A673 (cell line): Measurements from ENCODE around the gene ITPR1. TPM values are rescaled to one million over a fixed set of nuclear protein-coding genes. Genes with fewer than 3 reads are reported as not detected.

Experiments
- BruUV-seq: library from RNA; stranded (reverse); fragments of 400-500 nt; replicated peaks from 2 replicates; lab custom pipeline; 2021; lab: Mats Ljungman, UMichigan
- CTCF ChIA-PET: fragments of 300-600 bp; sonication (Branson Sonifier 250); formaldehyde crosslinking; loops from one replicate; lab custom pipeline; 2022; ENCODE audit warnings: antibody characterized with exemption; lab: Charles Lee
- POLR2A ChIA-PET: fragments of 300-600 bp; sonication (Branson Sonifier 250); formaldehyde crosslinking; loops from one replicate; lab custom pipeline; 2022; ENCODE audit warnings: antibody characterized with exemption; ENCODE audit not compliant: low non-redundant PET; lab: Charles Lee
- DNase-seq: peaks from one replicate; pipeline ENCODE4 v3.0.0-alpha.2; 2015; ENCODE audit warnings: low spot score
- H3K27ac ChIP-seq: fragments of 200-600 bp; sonication (generic); 2 replicates; pipeline ENCODE4 v1.5.1; 2016; ENCODE audit warnings: mixed run types, low read depth, mild to moderate bottlenecking, mixed read lengths, antibody characterized with exemption, low read length; ENCODE audit not compliant: poor library complexity, severe bottlenecking
- H3K27me3 ChIP-seq: fragments of 200-600 bp; sonication (generic); replicated peaks from 2 replicates; pipeline ENCODE4 v1.6.1; 2017; ENCODE audit warnings: mixed run types, low read depth, mild to moderate bottlenecking, mixed read lengths, antibody characterized with exemption, low read length; ENCODE audit not compliant: insufficient read depth, poor library complexity
- H3K36me3 ChIP-seq: fragments of 200-600 bp; sonication (generic); 2 replicates; pipeline ENCODE4 v1.6.1; 2016; ENCODE audit warnings: mixed run types, mild to moderate bottlenecking, mixed read lengths, antibody characterized with exemption, low read length; ENCODE audit not compliant: insufficient read depth, poor library complexity, severe bottlenecking
- H3K4me1 ChIP-seq: fragments of 200-600 bp; sonication (generic); 2 replicates; pipeline ENCODE4 v1.6.1; 2017; ENCODE audit warnings: mixed run types, mild to moderate bottlenecking, mixed read lengths, antibody characterized with exemption, low read length; ENCODE audit not compliant: insufficient read depth, poor library complexity, severe bottlenecking
- H3K4me3 ChIP-seq: fragments of 200-600 bp; sonication (generic); 2 replicates; pipeline ENCODE4 v1.5.1; 2016; ENCODE audit warnings: low read depth, mixed run types, mild to moderate bottlenecking, mixed read lengths, low read length; ENCODE audit not compliant: poor library complexity, severe bottlenecking
- H3K9me3 ChIP-seq: fragments of 200-600 bp; sonication (generic); 2 replicates; pipeline ENCODE4 v1.6.1; 2016; ENCODE audit warnings: mixed run types, low read depth, mild to moderate bottlenecking, mixed read lengths, antibody characterized with exemption, low read length; ENCODE audit not compliant: poor library complexity, severe bottlenecking
- EZH2 ChIP-seq: fragments of 200-600 bp; sonication (generic); IDR thresholded peaks from 2 replicates; pipeline ENCODE4 v1.6.1; 2017; ENCODE audit warnings: borderline replicate concordance, low read depth, mild to moderate bottlenecking, mixed read lengths, antibody characterized with exemption, low read length; ENCODE audit not compliant: poor library complexity, severe bottlenecking
- intact Hi-C: fragments of 100-400 bp; cut with micrococcal nuclease; formaldehyde crosslinking; loops from one replicate; pipeline ENCODE4 v1.10.0; 2022; ENCODE audit not compliant: unreplicated experiment
- total RNA-seq: library from RNA; stranded (reverse); gene quantifications from 2 replicates; pipeline ENCODE4 v1.2.3, GENCODE V29; 2021
- TF ChIP-seq, protein P1 (sequence below): fragments of 300-800, 200-600 bp; sonication (generic); conservative IDR thresholded peaks from 2 replicates; pipeline ENCODE4 v1.5.1; 2017; ENCODE audit warnings: low read depth, mild to moderate bottlenecking, antibody characterized with exemption, low read length, moderate library complexity, mixed read lengths

ITPR1 gene
- total RNA-seq, 1 experiment from 2014 or later: 8.6 TPM

DNA sequence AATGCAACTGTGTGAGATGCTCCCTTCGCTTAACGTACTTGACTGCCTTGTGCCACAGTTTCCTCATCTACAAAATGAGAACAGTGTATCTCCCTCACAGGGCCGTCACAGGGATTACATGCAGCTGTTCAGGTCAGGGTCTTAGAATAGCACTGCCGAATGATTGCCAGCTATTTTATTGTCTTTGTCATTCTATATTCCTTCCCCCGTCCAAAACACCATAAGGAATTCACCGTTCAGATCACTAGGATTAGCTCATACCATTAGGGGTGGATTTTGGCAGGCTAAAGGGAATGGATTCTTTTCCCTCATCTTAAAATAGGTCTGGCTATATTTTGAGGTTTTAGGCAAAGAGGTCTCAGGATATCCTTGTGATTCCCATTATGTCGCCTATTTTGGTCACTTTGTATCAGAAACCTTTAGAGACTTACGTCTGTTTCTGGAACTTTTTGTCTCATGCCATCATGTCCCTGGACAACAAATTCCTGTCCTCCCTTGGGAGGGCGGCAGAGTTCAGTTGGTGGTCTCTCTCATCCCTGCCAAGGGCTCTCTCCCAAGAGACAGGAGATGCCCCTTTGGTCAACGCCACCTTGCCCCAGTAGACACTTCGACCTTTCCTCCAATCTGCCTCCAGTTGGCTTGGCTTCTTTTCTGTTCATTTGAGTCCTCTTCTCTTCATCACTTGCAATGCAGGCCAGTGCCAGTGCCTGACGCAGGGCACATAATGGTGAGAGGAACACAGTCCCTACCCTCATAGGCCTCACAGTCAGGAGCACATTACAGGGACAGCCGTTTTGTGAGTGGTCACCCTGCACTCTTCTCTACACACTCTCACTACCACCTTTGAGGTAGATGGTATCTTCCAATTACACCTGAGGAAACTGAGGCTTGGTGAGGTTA is 314.5 kb downstream of the ITPR1 start:
- H3K4me1 ChIP-seq: no peaks in the 10 kb centered on the region
- no peaks in the 10 kb centered on the region for H3K9me3 ChIP-seq
- CTCF ChIA-PET: no interaction called here
- no peaks in the 10 kb centered on the region for H3K27me3 ChIP-seq
- H3K4me3 ChIP-seq: no peak overlapping the region
- intact Hi-C loops: no loop called here
- TF ChIP-seq EZH2: no peak
- TF ChIP-seq, protein P1, sequence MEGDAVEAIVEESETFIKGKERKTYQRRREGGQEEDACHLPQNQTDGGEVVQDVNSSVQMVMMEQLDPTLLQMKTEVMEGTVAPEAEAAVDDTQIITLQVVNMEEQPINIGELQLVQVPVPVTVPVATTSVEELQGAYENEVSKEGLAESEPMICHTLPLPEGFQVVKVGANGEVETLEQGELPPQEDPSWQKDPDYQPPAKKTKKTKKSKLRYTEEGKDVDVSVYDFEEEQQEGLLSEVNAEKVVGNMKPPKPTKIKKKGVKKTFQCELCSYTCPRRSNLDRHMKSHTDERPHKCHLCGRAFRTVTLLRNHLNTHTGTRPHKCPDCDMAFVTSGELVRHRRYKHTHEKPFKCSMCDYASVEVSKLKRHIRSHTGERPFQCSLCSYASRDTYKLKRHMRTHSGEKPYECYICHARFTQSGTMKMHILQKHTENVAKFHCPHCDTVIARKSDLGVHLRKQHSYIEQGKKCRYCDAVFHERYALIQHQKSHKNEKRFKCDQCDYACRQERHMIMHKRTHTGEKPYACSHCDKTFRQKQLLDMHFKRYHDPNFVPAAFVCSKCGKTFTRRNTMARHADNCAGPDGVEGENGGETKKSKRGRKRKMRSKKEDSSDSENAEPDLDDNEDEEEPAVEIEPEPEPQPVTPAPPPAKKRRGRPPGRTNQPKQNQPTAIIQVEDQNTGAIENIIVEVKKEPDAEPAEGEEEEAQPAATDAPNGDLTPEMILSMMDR: no peak
- POLR2A ChIA-PET: no interaction called here
- BruUV-seq: no TSS peak
- no peak for DNase-seq
- no peak overlapping the region for H3K27ac ChIP-seq
- H3K36me3 ChIP-seq: no peaks in the 10 kb centered on the region

DNA sequence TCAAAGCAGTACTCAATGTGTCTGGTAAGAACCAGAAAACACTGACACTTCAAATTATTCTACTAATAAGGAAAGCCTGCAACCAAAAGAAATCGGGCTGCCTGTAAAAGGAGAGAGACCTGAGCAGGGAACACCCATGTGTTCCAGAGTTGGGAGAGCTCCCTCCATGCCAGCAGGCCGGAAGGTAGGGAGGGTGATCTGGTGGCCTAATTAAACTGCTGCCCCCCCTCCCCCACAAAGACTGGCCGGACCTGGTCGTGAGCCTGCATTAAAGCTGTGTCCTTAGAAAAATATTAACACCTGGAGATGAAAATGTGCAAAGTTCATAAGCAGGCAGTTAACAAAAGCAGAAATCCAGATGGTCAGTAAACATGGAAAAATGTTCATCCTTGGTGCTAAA is 315.5 kb downstream of the ITPR1 start:
- BruUV-seq: no TSS peak

DNA sequence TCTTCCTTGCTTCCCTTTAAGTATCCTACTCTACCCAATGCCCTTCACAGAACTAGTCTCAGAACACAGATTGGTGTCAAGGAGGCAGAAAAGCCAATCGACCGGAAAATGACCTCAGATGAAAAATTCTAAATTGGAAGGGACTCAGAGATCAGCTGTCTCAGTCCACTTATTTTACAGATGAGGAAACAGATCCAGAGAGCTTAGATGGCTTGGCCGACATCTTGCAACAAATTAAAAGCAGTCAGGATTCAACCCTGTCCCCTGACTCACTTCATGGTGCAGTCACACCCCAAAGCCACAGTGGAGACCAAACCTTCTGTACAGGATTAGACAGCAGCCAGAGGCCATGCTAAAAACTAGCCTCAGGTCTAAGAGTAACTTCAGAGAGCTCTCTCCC is 316.8 kb downstream of the ITPR1 start:
- no peak for DNase-seq
- Histone ChIP-seq H3K27ac (no peak overlapping the region), H3K36me3 (no peaks in the 10 kb centered on the region), H3K27me3 (no peaks in the 10 kb centered on the region), H3K9me3 (no peaks in the 10 kb centered on the region), H3K4me3 (no peak overlapping the region), H3K4me1 (peaks cover 4% of the 10 kb centered on the region)
- CTCF ChIA-PET: interaction anchor here (0.6 kb wide), 1 partner anchor 275 kb away, joined by 7 read pairs; no protein-coding TSS in a partner anchor
- no peak for TF ChIP-seq EZH2
- TF ChIP-seq, protein P1: no peak
- BruUV-seq: no TSS peak
- POLR2A ChIA-PET: no interaction called here
- intact Hi-C loops: no loop called here

More for the DNA sequence above, 315.5 kb downstream of the ITPR1 start:
- ChIA-PET POLR2A (no interaction called here), CTCF (no interaction called here)
- H3K9me3 ChIP-seq: no peaks in the 10 kb centered on the region
- no peaks in the 10 kb centered on the region for H3K4me1 ChIP-seq
- TF ChIP-seq, protein P1: no peak
- no peak for TF ChIP-seq EZH2
- no peak overlapping the region for H3K27ac ChIP-seq
- H3K4me3 ChIP-seq: no peak overlapping the region
- no peaks in the 10 kb centered on the region for H3K27me3 ChIP-seq
- DNase-seq: no peak
- no peaks in the 10 kb centered on the region for H3K36me3 ChIP-seq
- intact Hi-C loops: no loop called here
